ENCODE results near the gene LTK.
"Not testable (repeated sequence)": the region's sequence is repeated elsewhere in the genome, so short reads cannot be mapped to it uniquely, and the experiment has no call there.

The LTK gene

GRCh38 chr15:41480396-41481140 is 33.1 kb downstream of the LTK start:
- in situ Hi-C loops (cut with MboI; ENCODE audit: low sequenced_read_pairs) = no loop called here

- in situ Hi-C loops (cut with MboI; ENCODE audit: low sequenced_read_pairs) = no loop called here
Measured at GRCh38 chr15:41476416-41477048, 37.1 kb downstream of the LTK start.

GRCh38 chr15:41474941-41475340 is 38.7 kb downstream of the LTK start:
- in situ Hi-C loops (cut with MboI; ENCODE audit: low sequenced_read_pairs) = no loop called here

- in situ Hi-C loops (cut with MboI; ENCODE audit: low sequenced_read_pairs) = no loop called here
Measured at GRCh38 chr15:41474436-41474835, 39.2 kb downstream of the LTK start.

- in situ Hi-C loops (cut with MboI; ENCODE audit: low sequenced_read_pairs) = no loop called here
Measured at GRCh38 chr15:41473418-41473817, 40.2 kb downstream of the LTK start.

GRCh38 chr15:41469644-41470043 is 44.0 kb downstream of the LTK start:
- in situ Hi-C loops (cut with MboI; ENCODE audit: low sequenced_read_pairs) = not testable (repeated sequence)

GRCh38 chr15:41466711-41467110 is 46.9 kb downstream of the LTK start:
- in situ Hi-C loops (cut with MboI; ENCODE audit: low sequenced_read_pairs) = no loop called here

GRCh38 chr15:41465822-41466421 is 47.7 kb downstream of the LTK start:
- in situ Hi-C loops (cut with MboI; ENCODE audit: low sequenced_read_pairs) = no loop called here

- in situ Hi-C loops (cut with MboI; ENCODE audit: low sequenced_read_pairs) = no loop called here
Measured at GRCh38 chr15:41464889-41465580, 48.6 kb downstream of the LTK start.

GRCh38 chr15:41462084-41462795 is 51.4 kb downstream of the LTK start:
- in situ Hi-C loops (cut with MboI; ENCODE audit: low sequenced_read_pairs) = no loop called here

Data from hTERT RPE-1 (cell line).